AG09319 (cell line): ENCODE measurements around the gene ARHGAP19.

Experiments used
- DNase-seq: peaks from one replicate; pipeline ENCODE4 v3.0.0-alpha.2; 2010; ENCODE audit warnings: low read depth; ENCODE audit errors: extremely low read depth
- TF ChIP-seq, protein P1 (sequence below): IDR thresholded peaks from 2 replicates; pipeline ENCODE4 v1.5.1; 2011; ENCODE audit warnings: low read depth, mild to moderate bottlenecking, inconsistent platforms, low read length, moderate library complexity

Gene ARHGAP19, protein sequence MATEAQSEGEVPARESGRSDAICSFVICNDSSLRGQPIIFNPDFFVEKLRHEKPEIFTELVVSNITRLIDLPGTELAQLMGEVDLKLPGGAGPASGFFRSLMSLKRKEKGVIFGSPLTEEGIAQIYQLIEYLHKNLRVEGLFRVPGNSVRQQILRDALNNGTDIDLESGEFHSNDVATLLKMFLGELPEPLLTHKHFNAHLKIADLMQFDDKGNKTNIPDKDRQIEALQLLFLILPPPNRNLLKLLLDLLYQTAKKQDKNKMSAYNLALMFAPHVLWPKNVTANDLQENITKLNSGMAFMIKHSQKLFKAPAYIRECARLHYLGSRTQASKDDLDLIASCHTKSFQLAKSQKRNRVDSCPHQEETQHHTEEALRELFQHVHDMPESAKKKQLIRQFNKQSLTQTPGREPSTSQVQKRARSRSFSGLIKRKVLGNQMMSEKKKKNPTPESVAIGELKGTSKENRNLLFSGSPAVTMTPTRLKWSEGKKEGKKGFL

DNA sequence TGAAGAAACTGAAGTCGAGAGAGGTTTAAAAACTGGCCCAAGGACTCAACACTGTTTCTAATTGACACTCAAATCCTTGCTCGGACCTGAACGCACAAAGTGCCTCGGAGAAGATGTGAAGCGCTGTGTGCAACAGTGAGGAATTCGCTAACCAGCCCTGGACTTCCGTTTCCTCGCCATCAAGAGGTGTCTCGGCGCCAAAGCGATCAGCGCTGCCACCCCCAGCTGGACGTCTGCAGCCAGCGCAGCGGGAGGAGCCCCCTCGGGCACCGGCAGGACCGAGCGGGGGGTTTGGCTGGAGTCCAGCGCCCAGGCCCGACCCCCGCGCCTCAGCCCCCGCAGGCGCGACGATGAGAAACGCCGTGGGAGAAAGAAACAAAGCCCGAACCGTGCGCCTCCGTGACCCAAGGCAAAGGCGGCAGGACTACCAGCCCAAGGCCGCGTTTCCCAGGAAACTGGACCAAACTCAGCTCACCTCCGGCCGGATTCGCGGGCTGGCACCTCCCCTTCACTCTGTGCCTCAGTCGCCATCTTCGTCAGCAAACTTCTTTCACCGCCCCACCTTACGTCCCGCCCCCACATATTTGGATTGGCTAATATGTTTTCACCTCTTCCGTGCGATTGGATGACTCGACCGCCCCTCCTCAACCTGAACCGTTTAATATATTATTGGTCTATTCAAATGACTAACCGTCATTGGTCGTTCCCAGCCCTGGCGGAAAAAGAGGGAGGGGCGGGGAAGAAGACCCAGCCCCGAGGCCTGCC, at the start of gene ARHGAP19:
Gene ARHGAP19, minus strand, starts transcription at position 541 of the 765 bp plus-strand sequence. Its CDS starts 10 bp downstream, at position 531.
- DNase-seq: peak; percentile 94
- TF ChIP-seq, protein P1, sequence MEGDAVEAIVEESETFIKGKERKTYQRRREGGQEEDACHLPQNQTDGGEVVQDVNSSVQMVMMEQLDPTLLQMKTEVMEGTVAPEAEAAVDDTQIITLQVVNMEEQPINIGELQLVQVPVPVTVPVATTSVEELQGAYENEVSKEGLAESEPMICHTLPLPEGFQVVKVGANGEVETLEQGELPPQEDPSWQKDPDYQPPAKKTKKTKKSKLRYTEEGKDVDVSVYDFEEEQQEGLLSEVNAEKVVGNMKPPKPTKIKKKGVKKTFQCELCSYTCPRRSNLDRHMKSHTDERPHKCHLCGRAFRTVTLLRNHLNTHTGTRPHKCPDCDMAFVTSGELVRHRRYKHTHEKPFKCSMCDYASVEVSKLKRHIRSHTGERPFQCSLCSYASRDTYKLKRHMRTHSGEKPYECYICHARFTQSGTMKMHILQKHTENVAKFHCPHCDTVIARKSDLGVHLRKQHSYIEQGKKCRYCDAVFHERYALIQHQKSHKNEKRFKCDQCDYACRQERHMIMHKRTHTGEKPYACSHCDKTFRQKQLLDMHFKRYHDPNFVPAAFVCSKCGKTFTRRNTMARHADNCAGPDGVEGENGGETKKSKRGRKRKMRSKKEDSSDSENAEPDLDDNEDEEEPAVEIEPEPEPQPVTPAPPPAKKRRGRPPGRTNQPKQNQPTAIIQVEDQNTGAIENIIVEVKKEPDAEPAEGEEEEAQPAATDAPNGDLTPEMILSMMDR: no peak; the same call in 1 of the 2 replicates

DNA sequence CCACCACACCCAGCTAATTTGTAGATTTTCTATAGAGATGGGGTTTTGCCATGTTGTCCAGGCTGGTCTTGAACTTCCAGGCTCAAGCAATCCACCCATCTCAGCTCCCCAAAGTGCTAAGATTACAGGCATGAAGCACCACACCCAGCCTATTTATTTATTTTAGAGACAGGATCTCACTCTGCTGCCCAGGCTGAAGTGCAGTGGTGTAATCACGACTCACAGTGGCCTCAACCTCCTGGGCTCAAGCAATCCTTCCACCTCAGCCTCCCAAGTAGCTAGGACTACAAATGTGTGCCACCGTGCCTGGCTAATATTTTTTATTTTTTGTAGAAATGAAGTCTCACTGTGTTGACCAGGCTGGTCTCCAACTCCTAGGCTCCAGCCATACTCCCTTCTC, 49.0 kb upstream of the ARHGAP19 start:
- TF ChIP-seq, protein P1: no peak
- DNase-seq: no peak

DNA sequence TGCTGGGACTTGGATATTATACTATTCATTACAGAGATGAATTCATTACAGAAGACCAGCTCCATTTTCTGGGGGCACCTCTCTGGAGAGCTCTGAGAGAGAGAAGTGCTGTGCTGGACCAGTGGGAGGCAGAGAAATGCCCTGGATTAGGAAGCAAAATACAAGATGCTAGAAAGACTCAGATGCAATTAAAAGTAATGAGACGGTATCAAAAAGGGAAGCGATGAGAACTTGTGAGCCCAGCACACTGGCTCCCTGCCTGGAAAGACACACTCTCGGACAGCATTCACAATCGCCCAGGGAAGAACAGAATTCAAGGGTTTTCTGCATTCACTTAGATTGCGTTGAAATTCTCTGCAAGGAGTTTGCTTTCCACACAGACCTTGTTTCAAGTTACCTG, 45.6 kb upstream of the ARHGAP19 start:
- TF ChIP-seq, protein P1: no peak
- DNase-seq: no peak

DNA sequence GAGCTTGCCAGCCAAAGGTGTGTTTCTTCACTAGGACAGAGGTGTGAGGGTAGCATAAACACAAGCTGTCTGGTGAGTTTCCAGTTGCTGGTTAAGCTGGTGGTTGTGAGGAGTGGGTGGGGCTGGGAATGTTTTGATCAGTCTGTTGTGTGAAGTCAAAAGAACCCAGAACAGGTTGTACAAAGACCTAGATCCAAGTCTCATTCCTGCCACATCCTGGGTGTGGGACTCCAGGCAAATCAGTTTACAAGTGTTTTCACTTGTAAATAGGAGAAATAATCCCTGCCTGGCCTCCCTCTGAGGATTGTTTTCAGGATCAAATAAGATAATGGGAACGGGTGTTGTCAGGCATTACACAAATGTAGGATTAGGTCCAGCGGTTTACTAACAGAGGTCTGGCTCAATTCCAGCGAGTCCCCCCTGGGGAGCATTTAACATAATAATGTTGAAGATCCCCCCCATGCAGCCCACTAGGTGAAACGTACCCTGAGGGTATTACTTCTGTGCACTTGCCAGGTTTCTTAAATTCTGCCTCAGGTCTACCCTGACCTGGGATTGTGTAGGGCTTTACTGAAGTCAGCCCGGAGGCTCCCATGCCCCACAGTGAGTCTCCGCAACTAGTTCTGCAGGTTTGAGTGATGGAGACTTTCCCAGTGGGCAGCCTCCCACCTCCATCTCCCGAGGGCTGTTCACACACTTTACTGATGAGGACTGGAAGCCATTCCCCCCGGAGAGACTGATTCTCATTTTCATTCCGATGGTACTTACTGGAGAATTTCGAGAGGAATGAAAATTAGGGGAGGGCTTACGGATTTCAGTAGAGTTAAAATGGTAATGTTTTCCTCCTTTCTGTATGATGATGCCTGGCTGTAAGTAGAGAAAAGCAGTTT, 44.8 kb upstream of the ARHGAP19 start:
- TF ChIP-seq, protein P1: no peak
- no peak for DNase-seq

DNA sequence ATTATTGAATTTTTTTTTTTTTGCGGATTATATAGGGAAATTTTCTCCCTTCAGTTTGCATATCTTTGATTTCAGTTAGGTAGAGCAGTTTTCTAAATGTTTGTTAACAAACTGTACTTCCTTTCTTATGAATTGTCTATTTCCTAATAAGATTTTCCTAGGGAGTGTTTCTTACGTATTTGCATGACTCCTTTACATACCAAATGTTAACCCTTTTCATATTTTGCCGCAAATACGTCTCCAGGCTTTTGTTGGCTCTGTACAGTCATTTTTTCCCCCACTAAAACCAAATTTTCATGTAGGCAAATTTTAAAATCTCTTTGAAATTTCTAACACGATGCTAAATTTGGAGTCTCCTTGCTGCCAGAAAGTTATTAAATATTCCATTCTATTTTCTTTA, 44.0 kb upstream of the ARHGAP19 start:
- TF ChIP-seq, protein P1: no peak
- DNase-seq: no peak

DNA sequence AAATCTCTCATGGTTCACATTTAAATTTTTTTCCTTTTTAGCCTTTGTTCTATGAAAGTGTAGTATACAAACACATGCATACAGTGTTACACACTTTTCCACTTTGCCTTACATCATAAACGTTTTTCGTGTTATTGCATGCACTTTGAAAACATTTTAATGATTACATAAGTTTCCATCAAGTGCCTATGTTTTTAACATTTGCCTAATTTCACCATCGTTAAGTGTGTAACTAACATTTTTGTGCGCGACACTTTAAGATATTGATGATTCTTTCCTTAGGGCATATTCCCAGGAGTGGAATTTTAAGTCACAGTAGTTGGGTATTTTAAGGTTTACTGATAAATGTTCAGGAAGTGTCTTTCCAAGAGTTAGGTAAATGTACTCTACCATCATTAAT, 43.6 kb upstream of the ARHGAP19 start:
- TF ChIP-seq, protein P1: no peak
- DNase-seq: no peak
